K562 (cell line): ENCODE results near the gene TBCC. TPM values are rescaled to one million over a fixed set of nuclear protein-coding genes. Genes with fewer than 3 reads are reported as not detected.

Source experiments
- ARHGAP35 ChIP-seq: fragments of 450-650 bp; IDR thresholded peaks from 2 replicates; pipeline ENCODE4 v1.6.1; 2018; ENCODE audit not compliant: partially characterized antibody
- BDP1 ChIP-seq: IDR thresholded peaks from 3 replicates; pipeline ENCODE4 v1.6.1; 2011; ENCODE audit not compliant: insufficient read length, insufficient read depth
- CCAR2 ChIP-seq: fragments of 200-400 bp; formaldehyde crosslinking; IDR thresholded peaks from 2 replicates; pipeline ENCODE4 v1.6.1; 2017; ENCODE audit warnings: mild to moderate bottlenecking, low read depth, low read length
- COPS2 ChIP-seq: fragments of 450-650 bp; conservative IDR thresholded peaks from 2 replicates; pipeline ENCODE4 v1.6.1; 2016; ENCODE audit warnings: mild to moderate bottlenecking, moderate library complexity
- CREBBP ChIP-seq: IDR thresholded peaks from one replicate; pipeline ENCODE4 v1.6.1; 2012; ENCODE audit warnings: low read depth, mild to moderate bottlenecking, control low read depth, inconsistent platforms, low read length
- ELF2 ChIP-seq: fragments of 250-450 bp; sonication (Bioruptor Pico); IDR thresholded peaks from 2 replicates; pipeline ENCODE4 v1.5.0; 2021; ENCODE audit warnings: mild to moderate bottlenecking
- ETV5 ChIP-seq: sonication (generic); formaldehyde crosslinking; IDR thresholded peaks from 2 replicates; pipeline ENCODE4 v1.4.0; 2020; ENCODE audit warnings: low read depth, mild to moderate bottlenecking, missing genetic modification reagents
- GTF2B ChIP-seq: IDR thresholded peaks from 2 replicates; pipeline ENCODE4 v1.6.1; 2011; ENCODE audit not compliant: insufficient read length; ENCODE audit errors: extremely low read depth
- HCFC1 ChIP-seq: IDR thresholded peaks from 2 replicates; pipeline ENCODE4 v1.6.1; 2012; ENCODE audit warnings: low read depth, low read length, improper control_type of control experiment
- HEY1 ChIP-seq: fragments of 250-450 bp; sonication (Bioruptor Pico); IDR thresholded peaks from 2 replicates; pipeline ENCODE4 v1.5.0; 2020; ENCODE audit warnings: mild to moderate bottlenecking, moderate library complexity, borderline replicate concordance
- HNRNPH1 ChIP-seq: fragments of 200-400 bp; formaldehyde crosslinking; optimal IDR thresholded peaks from 2 replicates; pipeline ENCODE3; 2017; ENCODE audit warnings: low read depth, mild to moderate bottlenecking, low read length, moderate library complexity
- KDM4B ChIP-seq, 2 experiments: fragments of 450-650 bp in 1 of 2; sonication (generic) in 1 of 2; IDR thresholded peaks; 2 replicates each; pipeline ENCODE4 v1.6.1; 2016 to 2017; ENCODE audit warnings: borderline replicate concordance in 2 of 2, antibody characterized with exemption in 1 of 2, low read depth in 1 of 2, mild to moderate bottlenecking in 1 of 2
- MTA3 ChIP-seq: fragments of 450-650 bp; formaldehyde crosslinking; IDR thresholded peaks from 2 replicates; pipeline ENCODE4 v1.6.1; 2017; ENCODE audit warnings: mild to moderate bottlenecking, borderline replicate concordance
- NCOR1 ChIP-seq: fragments of 450-650 bp; IDR thresholded peaks from 2 replicates; pipeline ENCODE4 v1.6.1; 2016; ENCODE audit warnings: mild to moderate bottlenecking, moderate library complexity
- NR2F6 ChIP-seq: fragments of 450-650 bp; formaldehyde crosslinking; IDR thresholded peaks from 2 replicates; pipeline ENCODE4 v1.4.0; 2020; ENCODE audit warnings: mild to moderate bottlenecking
- REST ChIP-seq, 2 experiments: fragments of 450-650 bp; formaldehyde crosslinking in 1 of 2; IDR thresholded peaks; 2 replicates each; pipeline versions ENCODE4 v1.4.0 to v1.6.1; 2014 to 2020; ENCODE audit warnings: mild to moderate bottlenecking in 2 of 2, borderline replicate concordance in 1 of 2, low read depth in 1 of 2
- XRCC3 ChIP-seq: fragments of 450-650 bp; IDR thresholded peaks from 2 replicates; pipeline ENCODE4 v1.6.1; 2017; ENCODE audit warnings: mild to moderate bottlenecking, moderate library complexity
- ZNF263 ChIP-seq: sonication (generic); formaldehyde crosslinking; IDR thresholded peaks from 2 replicates; pipeline ENCODE4 v1.8.0; 2022; ENCODE audit warnings: mild to moderate bottlenecking, missing genetic modification reagents, borderline replicate concordance
- ZNF324 ChIP-seq: fragments of 250-450 bp; sonication (Bioruptor Pico); IDR thresholded peaks from 2 replicates; pipeline ENCODE4 v1.4.0; 2020; ENCODE audit warnings: mild to moderate bottlenecking
- ZNF717 ChIP-seq: fragments of 250-450 bp; sonication (Bioruptor Pico); IDR thresholded peaks from 2 replicates; pipeline ENCODE4 v1.5.0; 2021
- ZNF76 ChIP-seq: fragments of 250-450 bp; sonication (Bioruptor Pico); IDR thresholded peaks from 2 replicates; pipeline ENCODE4 v1.4.0; 2020; ENCODE audit warnings: mild to moderate bottlenecking, moderate library complexity, borderline replicate concordance
- ZNF77 ChIP-seq: fragments of 250-450 bp; sonication (Bioruptor Pico); IDR thresholded peaks from 2 replicates; pipeline ENCODE4 v1.5.0; 2020
- polyA plus RNA-seq, 8 experiments: library from polyadenylated mRNA; depleted of rRNA in 4 of 8; stranded (reverse) in 5 of 8; unstranded in 3 of 8; fragments of >200 nt; fragmentation: Nextera tagmentation in 2 of 8; fragmentation: Illumina TruSeq in 1 of 8; extraction: Ambion mirVana in 2 of 8; extraction: Trizol in 1 of 8; gene quantifications; 2 replicates each; pipeline versions ENCODE4 v1.2.1 to v1.2.3, GENCODE V29; 2011 to 2014; ENCODE audit warnings: inconsistent platforms in 1 of 8, missing spikeins in 1 of 8
- total RNA-seq, 7 experiments: library from RNA; depleted of rRNA in 6 of 7; stranded (reverse); fragments of >200 nt in 6 of 7; fragmentation: Illumina TruSeq in 2 of 7; extraction: Trizol in 2 of 7; gene quantifications; 2 replicates each; pipeline versions ENCODE4 v1.2.1 to v1.2.3, GENCODE V29; 2011 to 2021; ENCODE audit warnings: low replicate concordance in 1 of 7

Gene TBCC
- total and polyA plus RNA-seq, 9 of the 15 experiments (the other 6 are each of a cell fraction or from before 2014, with no cell fraction given), result 2.8 to 34.1 (median 23.3) TPM

GRCh38 chr6:42726485-42727086, 19.3 kb downstream of the TBCC start (continued):
- TF ChIP-seq REST (IDR thresholded peaks at IDR 0.05; ENCODE audit: borderline replicate concordance), result peak; percentile 95
- TF ChIP-seq REST (CRISPR knock-in tag; IDR thresholded peaks at IDR 0.05; ENCODE audit: low read depth), result no peak
- no peak for TF ChIP-seq ZNF717 (CRISPR knock-in tag)
- TF ChIP-seq ARHGAP35, result no peak
- no peak for TF ChIP-seq GTF2B
- no peak for TF ChIP-seq NR2F6
- no peak for TF ChIP-seq ZNF76 (CRISPR knock-in tag)
- no peak for TF ChIP-seq ELF2
- TF ChIP-seq HEY1 (CRISPR knock-in tag), result no peak
- no peak for TF ChIP-seq COPS2
- TF ChIP-seq BDP1, result no peak
- no peak for TF ChIP-seq XRCC3
- TF ChIP-seq CREBBP, result no peak
- peak; percentile 54; the same call in 1 of the 2 replicates for TF ChIP-seq ETV5
- no peak for TF ChIP-seq ZNF77 (CRISPR knock-in tag)
- no peak for TF ChIP-seq CCAR2
- TF ChIP-seq HNRNPH1, result no peak
- TF ChIP-seq ZNF263 (CRISPR knock-in tag), result peak; percentile 41; the same call in 1 of the 2 replicates
- TF ChIP-seq HCFC1, result peak; percentile 43
- no peak for TF ChIP-seq MTA3
- TF ChIP-seq KDM4B (IDR thresholded peaks at IDR 0.05; ENCODE audit: borderline replicate concordance in 2 of 2, low read depth in 1 of 2), result no peak
- no peak for TF ChIP-seq ZNF324 (CRISPR knock-in tag)
- TF ChIP-seq NCOR1, result peak; percentile 31; the same call in 1 of the 2 replicates
